ENCODE measurements around the gene SLC15A3.

The SLC15A3 gene

DNA sequence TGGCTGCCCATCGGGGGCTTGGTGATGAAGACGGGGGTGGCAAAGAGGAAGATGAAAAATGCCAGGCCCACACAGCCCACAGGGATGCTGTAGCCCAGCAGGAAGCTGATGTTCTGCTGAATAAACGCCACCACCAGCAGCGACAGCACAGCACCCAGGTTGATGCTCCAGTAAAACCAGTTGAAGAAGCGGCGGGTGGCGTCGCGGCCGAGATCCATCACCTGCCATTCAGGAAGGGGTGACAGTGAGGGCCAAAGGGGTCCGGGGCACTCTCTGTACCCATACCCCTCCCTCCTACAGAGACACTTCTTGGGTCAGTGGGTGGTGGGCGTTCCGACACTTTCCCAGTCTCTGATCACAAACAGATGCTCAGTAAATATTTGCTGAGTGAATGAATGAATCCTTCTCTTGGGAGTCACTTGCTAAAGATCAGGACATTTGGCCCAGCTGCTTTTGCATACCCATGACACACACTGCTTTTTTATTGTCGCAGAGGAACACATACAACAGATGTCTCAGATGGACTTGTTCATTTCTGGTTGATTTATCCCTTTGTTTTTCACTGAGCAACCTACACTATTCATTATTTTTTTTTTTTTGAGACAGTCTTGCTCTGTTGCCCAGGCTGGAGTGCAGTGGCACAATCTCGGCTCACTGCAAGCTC, 5.2 kb downstream of the SLC15A3 start:
- no peak for DNase-seq (ENCODE audit: low read depth in 3 of 3)

DNA sequence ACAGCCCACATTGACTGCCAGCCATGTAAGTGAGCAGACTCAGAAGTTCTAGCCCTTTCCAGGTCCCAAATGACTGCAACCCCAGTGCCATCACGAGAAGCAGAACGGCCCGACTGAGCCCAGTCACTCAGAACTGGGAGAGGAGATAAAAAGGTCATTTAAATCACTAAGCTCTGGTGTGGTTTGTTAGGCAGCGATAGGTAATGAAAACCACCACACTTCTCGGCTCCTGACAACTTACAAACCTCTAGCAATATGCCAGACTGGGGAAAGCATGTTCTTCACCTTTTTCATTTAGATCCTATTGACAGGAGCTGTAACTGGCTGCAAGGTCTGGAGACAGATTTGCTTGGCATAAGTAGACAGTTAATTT, 6.7 kb downstream of the SLC15A3 start:
- DNase-seq (ENCODE audit: low read depth in 3 of 3) = no peak

DNA sequence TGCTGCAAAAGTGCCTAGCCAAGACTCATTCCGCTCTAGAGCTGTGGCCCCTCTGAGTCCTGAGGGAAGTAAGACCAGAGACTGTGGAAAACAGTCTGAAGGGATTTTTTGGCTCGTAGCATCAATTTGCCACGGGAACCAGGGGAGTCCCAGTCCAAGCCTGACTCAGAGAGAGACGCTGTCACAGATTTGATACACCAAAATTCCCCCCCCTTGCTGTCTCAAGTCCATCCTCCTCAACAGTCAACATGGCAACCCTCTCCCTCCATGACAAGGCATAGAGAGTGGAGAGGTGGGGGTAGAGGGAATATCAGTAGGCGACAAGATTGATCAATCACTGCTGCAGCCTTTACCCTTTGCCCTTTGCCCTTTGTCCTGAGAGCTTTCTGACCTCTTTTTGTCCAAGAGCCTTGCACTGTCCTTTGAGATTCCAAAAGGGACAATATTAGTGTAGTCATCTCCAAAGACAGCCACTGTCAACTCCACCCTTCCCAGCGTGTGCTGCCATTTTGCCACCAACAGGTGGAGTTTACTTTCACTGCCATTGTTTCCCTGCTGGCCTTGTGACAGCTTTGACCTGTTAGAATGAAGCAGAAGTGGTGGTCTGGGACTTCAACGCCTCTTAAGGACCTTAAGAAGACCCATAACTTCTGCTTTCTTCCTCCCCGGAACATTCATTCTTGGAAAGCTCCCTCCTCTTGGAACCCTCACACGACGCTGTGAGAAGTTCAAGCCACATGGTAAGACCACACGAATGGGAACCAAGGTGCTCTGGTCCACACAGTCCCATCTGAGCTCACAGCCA, 7.3 kb downstream of the SLC15A3 start:
- DNase-seq (ENCODE audit: low read depth in 3 of 3) = no peak

DNA sequence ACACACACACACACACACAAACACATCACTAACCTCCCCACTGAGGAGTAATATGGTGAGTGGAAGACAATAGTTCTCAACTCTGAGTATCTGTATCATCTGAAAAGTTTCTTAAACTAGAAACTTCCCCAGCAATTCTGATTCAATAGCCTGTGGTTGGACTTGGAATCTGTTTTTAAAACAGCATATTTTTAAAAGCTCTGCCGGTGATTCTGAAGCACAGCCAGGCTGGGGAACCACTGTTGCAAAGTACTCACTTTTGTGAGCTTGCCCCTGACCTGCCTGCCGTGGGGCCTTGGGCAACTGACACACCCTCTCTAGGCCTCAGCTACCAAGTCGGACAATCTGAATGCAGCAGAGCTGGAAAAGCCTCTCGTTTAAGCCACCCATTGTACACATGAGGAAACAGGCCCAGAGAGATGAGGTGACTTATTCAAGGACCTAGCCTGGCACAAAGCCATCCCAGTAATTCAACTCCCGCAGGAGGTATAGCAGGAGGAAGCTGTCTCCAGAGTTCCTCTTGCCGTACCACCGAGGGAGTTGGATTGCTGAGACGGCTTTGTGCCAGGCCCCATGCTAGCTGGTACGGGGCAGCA, 8.9 kb downstream of the SLC15A3 start:
- DNase-seq (ENCODE audit: low read depth in 3 of 3) = no peak

DNA sequence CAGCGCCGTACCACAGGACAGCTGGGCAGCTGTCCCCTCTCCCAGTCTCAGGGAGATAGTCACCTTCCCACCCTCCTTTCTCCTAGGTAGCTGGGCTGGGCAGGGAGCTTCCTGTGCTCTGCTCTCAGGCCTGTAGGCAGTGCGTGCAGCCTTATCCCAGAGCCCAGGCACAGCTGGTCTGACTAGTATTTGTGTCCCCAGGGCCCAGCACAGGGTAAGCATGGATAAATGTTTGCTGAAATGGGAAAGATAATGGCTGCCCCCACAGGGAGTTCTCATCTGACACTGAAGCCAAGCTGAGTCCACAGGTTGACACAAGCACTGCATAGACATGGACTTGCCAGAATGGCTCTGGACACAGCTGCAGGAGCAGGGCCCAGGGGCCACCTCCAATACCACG, 9.8 kb downstream of the SLC15A3 start:
- DNase-seq (ENCODE audit: low read depth in 3 of 3) = no peak

DNA sequence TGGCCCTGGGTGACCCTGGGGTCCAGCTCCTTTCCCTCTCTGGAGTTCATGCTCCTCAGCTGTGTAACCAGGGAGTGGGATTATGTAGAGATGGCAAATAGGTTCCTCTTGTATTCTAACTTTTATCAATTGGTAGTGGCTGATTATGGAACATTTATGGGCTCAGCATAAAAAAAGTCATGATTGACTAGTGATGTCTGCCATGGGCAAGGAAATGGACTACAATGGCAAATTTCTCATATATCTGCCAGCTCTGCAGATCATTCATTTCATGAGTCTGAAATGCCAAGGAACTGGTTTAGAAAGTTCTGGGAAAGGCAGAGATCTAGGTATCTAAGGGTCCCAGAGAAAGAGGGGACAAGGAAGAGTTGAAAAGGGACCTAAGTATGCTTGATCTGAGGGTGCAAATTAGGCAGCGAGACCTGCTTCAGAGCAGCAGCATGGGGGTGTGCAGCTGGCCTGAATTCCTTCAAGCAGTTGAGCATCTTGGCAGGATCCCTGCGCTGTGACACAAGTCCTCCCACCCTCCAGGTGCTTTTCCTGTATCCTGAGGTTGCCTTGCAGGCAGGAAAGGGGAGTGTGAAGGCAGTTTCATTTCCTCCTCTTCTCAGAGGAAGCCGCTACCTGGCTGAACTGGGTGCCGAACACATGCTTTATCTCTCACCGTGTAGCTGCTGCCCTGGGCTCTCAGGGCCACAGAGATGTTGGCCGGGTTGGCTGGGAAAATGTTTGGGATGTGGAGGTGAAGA, 10.4 kb downstream of the SLC15A3 start:
- DNase-seq (ENCODE audit: low read depth in 3 of 3) = no peak

DNA sequence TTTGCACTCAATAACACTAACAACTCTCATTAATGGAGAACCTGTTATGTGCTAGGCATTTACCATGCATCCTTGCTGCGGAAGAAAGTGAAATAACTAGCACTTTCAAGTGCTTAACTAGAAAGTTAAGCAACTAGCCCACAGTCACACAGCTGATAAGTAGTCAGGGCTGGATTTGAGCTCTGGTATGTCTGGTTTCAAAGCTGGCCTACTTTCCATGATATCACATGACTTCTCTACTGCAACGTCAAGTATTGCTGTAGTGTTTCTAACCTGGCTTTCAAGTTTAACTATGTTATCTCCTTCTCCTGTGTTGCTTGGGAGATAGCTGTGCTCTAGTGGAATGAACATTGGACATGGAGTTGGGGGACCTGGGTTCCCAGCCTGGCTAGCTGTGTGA, 12.1 kb downstream of the SLC15A3 start:
- no peak for DNase-seq (ENCODE audit: low read depth in 3 of 3)

DNA sequence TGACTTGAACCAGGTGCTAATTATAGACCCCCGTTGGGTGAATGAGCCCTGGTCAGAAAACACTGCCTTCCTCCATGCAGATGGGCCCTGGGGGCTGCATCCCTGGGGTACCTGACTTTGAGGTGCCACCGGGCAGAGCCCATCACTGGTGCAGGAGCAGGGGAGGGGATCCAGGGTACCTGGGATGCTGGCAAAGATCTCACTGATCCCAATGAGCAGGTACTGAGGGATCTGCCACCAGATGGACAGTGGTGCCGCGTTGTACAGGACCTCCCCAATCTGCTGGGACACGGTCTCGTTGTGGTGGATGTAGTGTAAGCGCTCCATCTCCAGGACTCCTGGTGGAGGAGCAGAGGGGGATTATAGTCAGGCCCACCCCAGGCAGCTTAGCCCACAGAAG, 12.7 kb downstream of the SLC15A3 start:
- DNase-seq (ENCODE audit: low read depth in 3 of 3) = no peak

DNA sequence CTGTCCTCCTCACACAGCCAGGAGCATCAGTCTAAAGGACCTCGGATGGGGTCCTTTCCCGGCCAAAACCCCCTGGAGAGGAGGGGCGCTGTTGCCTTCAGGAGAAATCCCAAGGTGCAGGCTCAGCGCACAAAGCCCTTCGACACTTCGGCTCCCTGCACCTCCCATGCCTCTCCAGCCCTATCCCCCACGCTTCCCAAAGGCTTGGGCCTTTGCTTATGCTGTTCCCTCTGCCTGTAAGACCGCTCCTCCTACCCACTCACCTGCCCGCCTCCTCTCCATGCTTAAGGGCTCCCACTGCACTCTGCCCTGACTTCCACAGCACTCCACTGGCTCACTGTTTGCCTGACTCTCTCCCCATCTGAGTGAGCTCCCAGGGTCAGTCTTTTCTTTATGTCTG, 13.5 kb downstream of the SLC15A3 start:
- no peak for DNase-seq (ENCODE audit: low read depth in 3 of 3)

DNA sequence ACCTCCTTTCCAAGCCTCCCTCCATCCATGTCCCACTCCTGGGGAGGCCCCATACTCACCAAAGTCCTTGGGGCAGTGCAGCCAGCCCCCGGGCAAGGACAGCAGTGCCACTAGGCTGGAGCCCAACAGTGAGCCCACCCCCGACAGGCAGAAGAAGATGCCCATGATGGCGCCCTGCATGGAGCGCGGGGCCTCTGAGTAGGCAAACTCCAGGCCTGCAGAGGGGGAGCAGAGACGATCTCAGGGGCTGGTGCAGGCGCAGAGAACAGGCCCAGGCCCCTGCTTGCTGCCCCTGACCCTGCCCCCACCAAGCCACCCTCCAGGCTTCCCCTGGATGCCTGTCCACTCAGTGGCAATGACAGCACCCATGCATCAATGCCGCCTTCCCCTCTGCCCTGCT, 14.2 kb downstream of the SLC15A3 start:
- DNase-seq (ENCODE audit: low read depth in 3 of 3) = no peak

DNA sequence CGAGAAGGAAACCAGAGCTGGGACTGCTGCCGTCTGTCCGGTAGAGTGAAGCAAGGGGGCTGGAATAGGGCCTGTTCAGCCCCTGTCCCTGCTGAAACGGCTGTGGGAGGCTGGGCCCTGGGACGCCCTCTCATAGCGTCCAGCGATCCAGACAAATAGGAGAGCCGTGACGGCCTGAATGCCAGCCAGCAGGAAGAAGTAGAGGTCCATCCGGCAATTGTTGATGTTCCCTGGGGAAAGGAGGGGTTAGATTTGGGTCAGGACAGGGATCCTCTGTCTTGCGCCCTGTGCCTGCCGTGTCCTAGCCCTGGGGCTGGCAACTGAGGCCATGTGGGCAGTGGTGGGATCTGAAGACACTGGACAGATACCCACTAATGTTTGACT, 14.8 kb downstream of the SLC15A3 start:
- no peak for DNase-seq (ENCODE audit: low read depth in 3 of 3)

DNA sequence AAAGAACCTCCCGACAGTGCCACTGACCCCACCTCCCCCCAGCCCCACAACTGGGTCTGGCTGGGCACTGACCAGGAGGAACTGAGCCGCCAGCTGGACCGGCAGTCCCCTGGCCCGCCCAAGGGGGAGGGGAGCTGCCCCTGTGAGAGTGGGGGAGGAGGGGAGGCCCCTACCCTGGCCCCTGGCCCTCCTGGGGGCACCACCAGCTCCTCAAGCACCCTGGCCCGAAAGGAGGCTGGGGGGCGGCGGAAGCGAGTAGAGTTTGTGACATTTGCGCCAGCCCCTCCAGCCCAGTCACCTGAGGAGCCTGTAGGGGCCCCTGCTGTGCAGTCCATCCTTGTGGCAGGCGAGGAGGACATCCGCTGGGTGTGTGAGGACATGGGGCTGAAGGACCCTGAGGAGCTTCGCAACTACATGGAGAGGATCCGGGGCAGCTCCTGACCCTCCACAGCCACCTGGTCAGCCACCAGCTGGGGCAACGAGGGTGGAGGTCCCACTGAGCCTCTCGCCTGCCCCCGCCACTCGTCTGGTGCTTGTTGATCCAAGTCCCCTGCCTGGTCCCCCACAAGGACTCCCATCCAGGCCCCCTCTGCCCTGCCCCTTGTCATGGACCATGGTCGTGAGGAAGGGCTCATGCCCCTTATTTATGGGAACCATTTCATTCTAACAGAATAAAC, 15.4 kb downstream of the SLC15A3 start:
- DNase-seq (ENCODE audit: low read depth in 3 of 3) = no peak

DNA sequence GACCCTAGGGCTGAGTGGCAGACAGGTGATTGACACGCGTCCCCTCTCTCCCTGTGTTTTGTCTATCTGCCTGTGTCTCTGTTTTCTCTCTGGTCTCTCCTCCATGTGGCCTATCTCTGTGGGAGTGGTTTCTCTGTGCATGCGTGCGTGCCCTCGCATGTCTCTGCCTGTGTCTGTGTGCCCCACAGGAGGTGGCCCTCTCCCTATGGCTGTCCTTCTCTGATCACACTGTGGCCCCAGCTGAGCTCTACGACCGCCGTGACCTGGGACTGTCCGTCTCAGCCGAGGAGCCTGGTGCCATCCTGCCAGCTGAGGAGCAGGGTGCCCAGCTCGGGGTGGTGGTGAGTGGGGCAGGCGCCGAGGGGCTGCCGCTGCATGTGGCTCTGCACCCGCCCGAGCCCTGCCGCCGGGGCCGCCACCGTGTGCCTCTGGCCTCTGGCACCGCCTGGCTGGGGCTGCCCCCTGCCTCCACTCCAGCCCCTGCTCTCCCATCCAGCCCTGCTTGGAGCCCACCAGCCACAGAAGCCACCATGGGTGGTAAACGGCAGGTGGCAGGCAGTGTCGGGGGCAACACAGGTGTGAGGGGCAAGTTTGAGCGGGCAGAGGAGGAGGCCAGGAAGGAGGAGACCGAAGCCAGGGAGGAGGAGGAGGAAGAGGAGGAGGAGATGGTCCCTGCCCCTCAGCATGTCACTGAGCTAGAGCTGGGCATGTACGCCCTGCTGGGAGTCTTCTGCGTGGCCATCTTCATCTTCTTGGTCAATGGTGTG, 16.1 kb downstream of the SLC15A3 start:
- no peak for DNase-seq (ENCODE audit: low read depth in 3 of 3)

DNA sequence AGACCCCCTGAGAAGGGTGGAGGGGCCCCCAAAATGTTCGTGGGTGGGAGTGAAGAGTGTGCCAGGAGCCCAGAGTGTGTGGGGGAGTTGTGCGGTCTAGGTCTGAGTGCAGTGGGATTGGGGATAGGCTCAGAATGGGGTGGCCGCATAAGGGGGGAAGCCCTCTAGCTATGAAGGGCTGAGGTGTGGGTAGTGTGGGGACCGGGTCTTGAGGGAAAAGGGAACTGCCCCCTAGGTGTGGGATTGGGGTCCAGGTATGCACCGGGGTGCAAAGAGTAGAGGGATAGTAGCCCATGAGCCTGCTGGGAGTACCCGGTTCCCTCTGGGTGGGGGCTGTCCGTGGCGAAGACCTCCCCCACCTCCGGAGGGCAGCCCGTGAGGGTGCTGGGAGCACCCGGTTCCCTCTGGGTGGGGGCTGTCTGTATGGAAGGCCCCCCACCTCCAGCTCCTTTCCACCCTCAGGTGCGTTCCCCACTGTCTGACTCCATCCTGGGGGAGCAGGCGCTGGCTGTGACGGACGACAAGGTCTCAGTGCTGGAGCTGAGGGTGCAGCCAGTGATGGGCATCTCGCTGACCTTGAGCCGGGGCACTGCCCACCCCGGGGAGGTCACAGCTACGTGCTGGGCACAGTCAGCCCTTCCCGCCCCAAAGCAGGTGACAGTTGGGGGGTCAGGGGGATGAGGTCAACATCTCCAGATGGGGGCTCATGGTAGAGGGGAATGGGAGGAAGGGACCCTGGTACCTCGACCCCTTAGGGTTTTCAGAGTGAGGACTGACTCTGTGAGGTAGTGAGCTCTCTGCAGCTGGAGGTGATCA, 17.0 kb downstream of the SLC15A3 start:
- DNase-seq (ENCODE audit: low read depth in 3 of 3) = no peak

DNA sequence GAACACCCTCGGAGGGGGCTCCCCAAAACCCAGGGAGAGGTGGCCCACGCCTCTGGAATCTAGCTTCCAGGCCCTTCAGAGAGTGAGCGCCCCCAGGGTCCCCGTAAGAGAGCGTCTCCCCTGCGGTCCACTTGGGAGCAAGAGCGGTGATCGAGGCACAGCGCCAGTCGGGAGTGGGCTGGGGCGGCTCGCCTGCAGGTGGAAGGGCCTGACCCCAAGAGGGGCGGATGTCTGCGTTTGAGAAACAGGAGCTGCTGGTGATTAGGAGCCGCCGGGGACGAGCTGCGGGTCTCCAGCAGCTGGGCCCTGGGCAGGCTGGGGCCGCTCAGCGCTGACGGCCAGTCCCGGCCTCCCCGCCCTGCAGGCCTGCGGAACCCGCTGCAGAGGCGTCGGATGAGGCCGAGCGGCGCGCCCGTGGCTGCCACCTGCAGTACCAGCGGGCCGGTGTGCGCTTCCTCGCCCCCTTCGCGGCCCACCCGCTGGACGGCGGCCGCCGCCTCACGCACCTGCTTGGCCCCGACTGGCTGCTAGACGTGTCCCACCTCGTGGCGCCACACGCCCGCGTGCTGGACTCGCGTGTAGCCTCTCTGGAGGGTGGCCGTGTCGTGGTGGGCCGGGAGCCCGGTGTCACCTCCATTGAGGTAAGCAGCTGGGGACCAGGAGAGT, 17.7 kb downstream of the SLC15A3 start:
- no peak for DNase-seq (ENCODE audit: low read depth in 3 of 3)

DNA sequence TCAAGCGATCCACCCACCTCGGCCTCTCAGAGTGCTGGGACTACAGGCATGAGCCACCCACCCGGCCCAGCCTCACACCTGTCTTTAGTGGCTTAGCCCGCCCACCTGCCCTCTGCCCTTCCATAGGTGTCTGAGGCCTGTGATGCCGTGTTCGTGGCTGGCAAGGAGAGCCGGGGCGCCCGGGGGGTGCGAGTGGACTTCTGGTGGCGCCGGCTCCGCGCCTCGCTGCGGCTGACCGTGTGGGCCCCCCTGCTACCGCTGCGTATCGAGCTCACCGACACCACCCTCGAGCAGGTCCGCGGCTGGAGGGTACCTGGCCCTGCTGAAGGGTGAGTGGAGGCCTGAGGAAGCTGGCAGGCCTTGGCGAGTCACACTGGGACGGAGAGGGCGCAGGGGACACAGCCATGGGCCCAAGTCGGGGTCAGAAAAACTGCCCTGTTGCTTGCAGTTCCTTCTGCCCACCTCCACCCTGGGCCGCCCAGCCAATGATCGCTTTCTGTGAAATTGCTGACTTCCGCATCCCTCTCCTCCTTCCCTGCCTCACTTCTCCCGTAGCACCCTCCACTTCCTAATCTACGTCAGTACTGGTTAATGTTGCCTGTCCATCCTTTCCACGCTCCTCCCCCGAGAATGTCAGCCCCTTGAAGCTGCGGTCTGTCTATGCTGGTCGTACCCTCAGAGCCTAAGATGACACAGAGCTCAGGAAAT, 18.4 kb downstream of the SLC15A3 start:
- no peak for DNase-seq (ENCODE audit: low read depth in 3 of 3)

DNA sequence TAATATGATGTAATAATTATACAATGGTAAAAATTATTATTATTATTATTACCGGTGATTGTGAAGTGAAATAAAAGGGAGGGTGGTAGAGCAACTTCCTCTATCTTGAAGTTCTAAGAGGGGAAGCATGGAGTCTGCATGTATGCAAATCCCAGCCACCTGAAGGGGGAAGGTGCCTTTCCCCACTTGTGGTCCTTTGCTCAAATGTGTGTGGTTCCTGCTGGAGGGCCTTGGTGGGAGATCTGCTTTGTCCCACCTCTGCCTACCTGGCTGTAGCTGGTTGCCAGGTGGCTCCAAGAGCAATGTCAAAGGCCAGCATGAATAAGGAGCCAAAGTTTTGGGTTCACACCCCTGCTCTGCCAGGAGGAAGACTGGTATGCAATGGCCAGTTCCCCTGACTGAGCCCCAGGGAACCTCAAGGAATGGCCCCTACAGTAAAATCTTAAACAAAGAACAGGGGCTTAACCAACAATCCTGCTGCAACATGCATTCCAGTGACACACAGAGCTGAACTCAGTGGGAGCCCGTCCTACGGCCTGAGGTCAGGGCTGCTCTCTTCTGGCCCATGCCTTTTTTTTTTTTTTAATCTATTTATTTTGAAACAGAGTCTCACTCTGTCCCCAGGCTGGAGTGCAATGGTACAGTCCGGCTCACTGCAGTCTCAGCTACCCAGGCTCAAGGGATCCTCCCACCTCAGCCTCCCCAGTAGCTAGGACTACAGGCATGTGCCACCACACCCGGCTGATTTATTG, 19.2 kb downstream of the SLC15A3 start:
- DNase-seq (ENCODE audit: low read depth in 3 of 3) = no peak

DNA sequence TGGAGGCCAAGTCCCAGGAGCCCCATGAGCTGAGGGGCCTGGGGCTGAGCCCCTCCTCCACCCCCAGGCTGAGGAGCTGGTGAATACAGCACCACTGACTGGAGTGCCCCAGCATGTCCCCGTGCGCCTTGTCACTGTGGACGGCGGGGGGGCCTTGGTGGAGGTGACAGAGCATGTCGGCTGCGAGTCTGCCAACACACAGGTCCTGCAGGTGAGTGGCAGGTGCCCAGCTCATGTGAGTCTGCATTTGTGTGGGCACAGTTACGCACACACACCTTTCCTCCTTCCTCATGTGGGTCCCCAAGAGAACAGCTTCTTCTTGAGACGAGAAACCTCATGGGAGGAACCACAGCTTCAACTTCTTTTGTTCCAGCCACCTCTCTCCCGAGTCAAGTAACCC, 20.1 kb downstream of the SLC15A3 start:
- DNase-seq (ENCODE audit: low read depth in 3 of 3) = no peak
